Frontal cortex (tissue), 4 donors: ENCODE data around the gene ALS2CL. TPM values are rescaled to one million over a fixed set of nuclear protein-coding genes. Genes with fewer than 3 reads are reported as not detected.
A peak's percentile ranks its signal among the peaks of the same experiment; 100 is the strongest.
"Not testable (repeated sequence)": the region's sequence is repeated elsewhere in the genome, so short reads cannot be mapped to it uniquely, and the experiment has no call there.

ENCODE experiments used
- DNase-seq, 2 donors: peaks; one replicate each; pipeline ENCODE4 v3.0.0; 2012; ENCODE audit warnings: low spot score in 2 of 2
- FAIRE-seq: peaks from 2 replicates; lab custom pipeline; 2012; peaks lifted over from hg19 to GRCh38; lab: Jason Lieb, UNC
- total RNA-seq: library from RNA; depleted of rRNA; stranded (reverse); fragments of >200 nt; gene quantifications from one replicate; pipeline ENCODE4 v1.2.3, GENCODE V29; 2014
- donor health status: control.
- donor health status: control.
- donor health status: control.

The ALS2CL gene
- total RNA-seq, 1 donor from 2014 or later: 1.2 TPM

DNA sequence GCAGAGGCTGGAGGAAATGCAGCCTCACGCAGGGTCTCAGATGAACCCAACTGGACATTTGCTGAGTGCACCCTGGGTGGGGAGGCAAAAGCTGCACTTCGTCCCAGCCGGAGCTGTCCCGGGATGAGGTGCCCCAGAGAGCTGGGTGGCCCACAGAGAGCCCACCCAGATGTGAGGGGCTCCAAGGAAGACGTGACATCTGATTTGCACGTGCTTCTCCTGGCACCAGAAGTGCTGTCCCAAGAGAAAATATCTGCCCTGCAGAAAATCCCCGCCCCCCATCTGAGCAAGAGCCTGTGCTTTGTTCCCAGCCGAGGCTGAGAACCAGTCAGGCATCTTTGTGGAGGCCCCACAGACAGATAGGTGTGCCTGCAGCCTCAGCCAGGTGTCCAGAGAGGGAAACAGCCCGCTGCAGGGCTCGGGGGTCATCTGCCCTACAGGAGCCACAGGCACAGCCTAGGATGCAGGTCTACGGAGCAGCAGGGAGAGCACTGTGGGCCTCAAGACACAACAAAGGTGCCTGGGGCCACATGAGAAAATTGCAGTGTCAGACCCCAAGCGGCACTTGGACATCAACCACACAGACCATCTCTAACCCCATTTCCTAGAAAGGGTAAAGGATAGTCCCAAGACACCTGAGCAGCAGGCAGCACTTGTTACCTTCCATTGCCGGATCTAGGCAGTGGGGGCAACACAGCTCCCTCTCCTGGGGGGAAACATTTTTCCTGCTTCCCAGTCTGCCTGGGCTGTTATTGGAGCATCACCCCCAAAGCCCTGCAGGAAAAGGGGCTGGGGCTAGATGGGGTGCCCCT is 13.5 kb upstream of the ALS2CL start:
- FAIRE-seq (no peak), DNase-seq (no peak)

DNA sequence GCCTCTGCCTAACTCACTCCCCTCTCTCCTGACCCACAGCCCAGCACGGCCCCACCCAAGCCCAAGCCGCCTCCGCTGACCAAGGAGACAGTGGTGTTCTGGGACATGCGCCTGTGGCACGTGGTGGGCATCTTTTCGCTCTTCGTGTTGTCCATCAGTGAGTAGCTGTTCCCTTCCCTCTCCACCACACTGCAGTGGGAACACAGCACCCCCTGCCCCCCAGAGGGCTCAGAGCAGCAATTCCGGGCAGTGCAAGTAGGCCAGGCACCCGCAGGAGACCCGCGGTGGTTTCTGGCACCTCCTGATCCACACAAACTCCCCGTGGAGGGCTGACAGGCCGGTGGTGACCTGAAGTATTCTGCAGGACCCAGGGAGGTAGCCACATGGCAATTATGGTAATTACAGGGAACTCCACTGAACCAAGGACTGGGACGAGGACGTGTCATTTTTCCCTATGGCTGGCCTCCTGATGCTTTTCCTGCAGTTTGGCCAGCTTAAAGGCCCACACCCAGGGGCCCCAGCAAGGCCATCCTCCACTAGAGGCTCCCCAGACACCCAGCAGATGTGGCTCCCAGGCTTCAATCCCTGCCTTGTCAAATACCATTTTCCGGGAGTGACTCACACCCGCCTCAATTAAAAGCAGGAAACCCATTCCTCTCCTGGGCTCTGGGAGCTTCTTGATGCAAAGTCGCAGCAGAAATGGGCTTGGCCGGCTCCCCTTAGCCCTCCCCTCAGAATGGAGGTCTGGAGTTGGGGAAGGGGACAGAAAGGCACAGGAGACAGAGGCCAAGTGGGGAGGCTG is 12.5 kb upstream of the ALS2CL start:
- DNase-seq (no peak), FAIRE-seq (no peak)

DNA sequence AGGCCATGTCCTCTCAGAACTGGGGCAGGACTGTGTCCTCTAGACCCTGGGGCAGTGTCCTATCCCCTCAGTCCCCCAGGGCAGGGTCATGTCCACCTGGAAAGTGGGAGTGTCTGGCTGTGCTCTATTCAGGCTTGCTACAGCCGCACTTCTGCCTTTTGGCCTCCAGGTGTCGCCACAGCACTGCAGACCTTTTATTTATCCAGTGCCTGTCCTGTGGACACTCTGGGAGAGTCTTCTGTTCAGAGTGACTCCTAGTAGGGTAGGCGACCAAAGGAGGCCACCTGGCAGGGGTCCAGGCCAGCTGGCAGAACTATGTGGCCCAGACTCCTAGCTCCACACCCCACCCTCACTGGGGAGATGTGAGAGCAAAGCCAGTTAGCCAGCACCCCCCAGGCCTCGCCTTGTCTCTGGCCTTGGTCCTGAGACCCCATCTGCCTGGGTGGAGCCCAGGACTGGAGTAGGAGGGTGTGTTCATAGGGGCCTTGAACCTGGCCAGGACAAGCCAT is 11.6 kb upstream of the ALS2CL start:
- FAIRE-seq (no peak), DNase-seq (peak; percentile 69 to 87)

DNA sequence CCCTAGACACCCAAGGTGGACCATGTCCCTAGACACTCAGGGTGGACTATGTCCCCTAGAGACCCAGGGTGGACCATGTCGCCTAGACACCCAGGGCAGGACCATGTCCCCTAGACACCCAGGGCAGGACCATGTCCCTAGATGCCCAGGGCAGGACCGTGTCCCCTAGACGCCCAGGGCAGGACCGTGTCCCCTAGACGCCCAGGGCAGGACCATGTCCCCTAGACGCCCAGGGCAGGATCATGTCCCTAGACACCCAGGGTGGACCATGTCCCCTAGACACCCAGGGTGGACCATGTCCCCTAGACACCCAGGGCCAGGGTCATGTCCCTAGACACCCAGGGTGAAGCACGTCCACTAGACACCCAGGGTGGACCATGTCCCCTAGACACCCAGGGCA is 10.9 kb upstream of the ALS2CL start:
- not testable (repeated sequence) for DNase-seq, FAIRE-seq

DNA sequence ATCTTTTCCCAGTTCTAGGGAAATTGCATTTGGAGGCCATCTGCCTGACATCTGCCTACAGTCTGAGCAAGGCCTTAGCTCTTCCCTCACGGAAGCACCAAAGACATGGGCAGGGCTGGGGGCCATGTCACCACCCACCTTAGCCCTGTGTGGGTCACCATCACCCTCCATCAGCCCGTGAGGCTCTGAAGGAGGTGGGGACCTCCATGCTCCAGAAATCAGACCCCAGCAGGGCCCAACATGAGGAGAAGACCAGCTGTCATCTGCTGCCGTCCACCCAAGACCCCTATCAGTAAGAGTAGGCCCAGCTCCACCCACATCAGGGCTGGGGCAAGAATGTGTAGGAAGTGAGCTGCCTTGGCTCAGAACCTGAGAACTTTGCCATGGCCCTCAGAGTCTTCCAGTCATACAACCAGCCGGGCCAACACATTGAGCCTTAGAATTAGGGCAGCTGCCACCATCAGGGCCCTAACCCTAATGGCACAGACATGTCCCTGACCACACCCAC is 9.6 kb upstream of the ALS2CL start:
- FAIRE-seq: no peak
- DNase-seq: no peak

DNA sequence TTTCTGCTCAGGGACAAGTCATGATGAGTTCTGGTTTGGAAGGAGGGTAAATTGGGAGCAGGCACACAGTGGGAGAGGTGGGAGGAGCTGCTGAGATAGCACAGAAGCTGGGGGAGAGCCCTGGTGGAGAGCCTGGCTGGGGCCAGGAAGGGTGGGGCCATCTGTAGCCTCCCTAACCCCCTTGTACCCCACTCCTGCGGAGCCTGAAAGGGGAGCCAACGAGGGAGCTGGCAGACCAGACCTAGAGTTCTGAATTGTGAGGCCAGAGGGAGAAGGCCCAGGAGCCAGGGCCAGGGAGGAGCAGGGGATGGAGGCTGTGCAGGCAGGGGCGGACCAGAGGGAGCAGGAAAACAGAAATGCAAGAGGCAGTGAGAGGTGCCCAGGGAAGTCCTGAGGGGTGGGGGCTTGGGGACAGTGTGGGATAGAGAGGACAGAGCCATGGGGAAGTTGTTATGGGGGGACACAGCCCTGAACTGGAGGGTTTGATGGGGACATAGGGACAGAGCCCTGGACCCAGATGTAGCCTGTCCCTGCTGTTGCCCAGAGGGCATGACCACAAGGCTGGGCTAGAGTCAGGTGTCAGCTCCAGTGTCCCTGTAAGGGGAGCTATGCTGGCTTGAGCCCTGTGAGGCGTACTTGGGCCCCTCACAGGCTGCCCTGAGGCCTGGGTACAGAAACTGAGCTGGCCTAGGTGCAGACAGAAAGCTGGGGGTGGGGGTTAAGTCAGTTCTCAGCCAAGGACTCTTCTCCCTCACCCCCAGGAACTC is 8.9 kb upstream of the ALS2CL start:
- DNase-seq (no peak), FAIRE-seq (no peak)

DNA sequence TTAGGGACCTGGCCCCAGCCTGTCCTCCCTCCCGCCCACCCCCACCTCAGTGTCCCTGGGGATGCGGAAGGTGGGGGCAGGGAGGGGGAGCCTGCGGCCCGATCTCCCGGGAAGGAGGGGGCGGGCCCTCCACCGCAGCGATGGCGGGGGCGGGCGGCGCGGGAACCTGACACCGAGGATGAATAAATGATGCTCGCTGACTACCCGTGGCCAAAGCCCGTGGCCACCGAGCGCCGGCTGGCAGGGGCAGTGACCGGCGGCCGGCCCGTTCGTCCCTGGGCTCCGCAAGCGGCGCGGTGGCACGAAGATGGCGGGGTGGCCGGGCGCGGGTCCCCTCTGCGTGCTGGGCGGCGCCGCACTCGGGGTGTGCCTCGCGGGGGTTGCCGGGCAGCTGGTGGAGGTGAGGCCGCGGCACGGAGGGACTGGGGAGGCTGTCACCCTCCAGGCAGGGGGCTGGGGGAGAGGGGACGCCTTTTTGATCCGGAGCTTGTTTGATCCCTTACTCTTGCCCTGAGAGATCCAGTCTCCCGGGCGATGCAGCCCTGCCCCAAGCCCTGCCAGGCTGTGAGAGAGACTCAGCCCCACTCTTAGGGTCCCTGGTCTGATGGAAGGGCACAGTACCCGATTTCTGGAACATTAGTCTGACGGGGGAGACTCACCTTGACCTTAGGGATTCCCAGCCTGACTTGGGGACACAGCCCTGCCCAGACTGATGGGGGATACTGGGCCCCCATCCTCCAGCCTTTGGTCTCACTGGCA is 7.9 kb upstream of the ALS2CL start, which contains the start of gene TMIE:
TMIE (plus strand) TSS at position 212 of the 759 bp plus-strand sequence; CDS start at position 308, 96 bp downstream.
- FAIRE-seq: no peak
- peak in 1 of 2 donors; percentile 67 for DNase-seq

DNA sequence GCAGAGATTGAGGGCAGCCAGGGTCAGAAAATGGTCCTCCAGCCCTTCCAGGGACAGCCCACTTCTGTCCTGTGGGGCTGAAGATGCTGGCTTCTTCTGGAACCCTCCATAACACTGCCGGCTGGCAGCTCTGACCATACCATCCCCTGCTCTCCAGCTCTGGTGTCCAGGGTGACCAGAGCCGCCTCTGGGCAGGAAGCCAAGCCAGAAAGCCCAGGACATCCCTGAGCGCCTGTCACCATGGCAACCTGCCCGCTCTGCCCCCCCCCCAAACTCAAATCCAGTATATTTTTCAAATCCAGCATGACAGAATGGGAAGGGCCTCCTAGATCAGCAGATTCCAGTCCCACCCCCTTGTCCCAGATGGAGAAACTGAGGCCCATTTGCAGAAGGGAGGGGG is 7.3 kb upstream of the ALS2CL start:
- DNase-seq (peak; percentile 63 to 75), FAIRE-seq (no peak)

DNA sequence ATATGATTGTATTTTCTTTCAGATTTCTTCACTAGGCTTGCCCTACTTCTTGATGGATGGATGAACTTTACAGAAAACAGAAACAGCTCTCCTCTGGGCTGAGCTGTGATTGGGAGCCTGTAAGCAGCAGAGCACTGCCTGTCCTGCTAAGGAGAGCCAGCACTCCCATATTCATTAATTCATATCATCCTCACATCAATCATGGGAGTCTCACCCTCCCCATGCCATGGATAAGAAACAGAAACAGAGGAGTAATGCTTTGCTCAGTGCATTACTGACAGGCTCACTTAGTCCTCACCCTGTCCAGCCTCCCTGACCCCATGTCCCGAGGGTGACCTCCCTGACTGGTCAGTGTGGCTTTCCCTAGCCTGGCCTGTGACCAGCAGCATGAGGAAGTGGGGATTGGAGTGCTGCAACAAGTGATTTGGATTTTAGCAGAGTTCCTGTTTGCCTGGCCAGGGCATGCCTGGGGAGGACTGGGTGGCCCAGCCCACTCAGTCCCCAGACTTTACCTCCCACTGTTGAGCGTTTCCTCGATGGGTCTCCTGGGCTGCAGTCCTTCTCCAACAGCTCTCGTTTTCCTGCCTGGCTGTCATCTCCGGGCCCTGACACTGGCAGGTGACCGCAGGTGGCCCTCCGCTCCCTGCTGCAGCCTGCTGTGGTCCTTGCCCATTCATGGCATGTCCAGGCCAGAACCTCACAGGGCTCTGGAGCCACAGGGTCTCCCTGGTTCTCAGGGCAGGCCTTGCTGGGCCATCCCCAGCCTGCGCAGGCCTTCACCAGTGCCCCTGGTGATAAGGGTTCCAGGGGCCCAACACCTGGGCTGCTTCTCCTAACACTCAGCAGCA is 6.4 kb upstream of the ALS2CL start:
- DNase-seq (peak; percentile 50 to 54), FAIRE-seq (no peak)

DNA sequence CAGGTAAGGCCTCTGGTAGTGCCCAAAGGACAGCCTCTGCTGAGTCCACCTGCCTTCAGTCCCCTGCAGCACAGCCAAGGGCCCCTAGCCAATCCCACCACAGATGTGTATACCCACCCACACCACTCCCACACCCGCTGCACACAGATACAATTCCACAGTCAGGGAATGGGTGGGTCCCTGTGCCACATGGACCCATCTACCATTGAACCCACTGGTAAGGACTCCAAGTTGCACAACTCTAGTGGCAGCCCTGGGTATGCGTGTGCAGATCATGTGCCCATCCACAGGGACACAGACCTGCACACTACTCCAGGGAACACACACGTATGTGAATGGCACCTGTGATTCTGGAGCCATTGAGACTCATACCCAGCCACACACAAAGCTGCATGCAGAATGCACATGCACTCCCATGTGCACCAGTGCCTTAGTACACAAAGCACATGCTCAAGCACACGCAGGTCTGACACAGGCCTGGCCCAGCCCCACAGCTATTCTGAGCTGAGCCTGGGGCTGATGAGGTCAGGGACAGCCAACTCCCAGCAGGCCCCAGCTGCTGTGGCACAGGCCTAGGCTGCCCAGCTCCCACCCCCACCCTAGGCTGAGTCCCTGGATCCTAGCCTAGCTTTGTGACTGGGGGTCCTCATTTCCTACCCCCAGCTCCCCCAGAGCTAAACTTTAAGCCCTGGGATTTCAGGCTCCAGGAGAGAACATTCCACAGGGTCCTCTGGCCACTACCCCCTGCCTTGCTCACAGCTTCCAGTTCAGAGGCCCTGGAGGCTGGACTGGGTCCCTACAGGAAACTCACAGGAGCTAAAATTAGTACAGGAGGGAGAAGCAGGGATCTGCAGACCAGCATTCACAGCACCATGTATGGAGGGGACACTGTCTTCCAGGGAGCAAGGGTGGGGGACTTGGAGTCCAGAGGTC is 2.7 kb upstream of the ALS2CL start:
- no peak for FAIRE-seq
- DNase-seq: no peak

DNA sequence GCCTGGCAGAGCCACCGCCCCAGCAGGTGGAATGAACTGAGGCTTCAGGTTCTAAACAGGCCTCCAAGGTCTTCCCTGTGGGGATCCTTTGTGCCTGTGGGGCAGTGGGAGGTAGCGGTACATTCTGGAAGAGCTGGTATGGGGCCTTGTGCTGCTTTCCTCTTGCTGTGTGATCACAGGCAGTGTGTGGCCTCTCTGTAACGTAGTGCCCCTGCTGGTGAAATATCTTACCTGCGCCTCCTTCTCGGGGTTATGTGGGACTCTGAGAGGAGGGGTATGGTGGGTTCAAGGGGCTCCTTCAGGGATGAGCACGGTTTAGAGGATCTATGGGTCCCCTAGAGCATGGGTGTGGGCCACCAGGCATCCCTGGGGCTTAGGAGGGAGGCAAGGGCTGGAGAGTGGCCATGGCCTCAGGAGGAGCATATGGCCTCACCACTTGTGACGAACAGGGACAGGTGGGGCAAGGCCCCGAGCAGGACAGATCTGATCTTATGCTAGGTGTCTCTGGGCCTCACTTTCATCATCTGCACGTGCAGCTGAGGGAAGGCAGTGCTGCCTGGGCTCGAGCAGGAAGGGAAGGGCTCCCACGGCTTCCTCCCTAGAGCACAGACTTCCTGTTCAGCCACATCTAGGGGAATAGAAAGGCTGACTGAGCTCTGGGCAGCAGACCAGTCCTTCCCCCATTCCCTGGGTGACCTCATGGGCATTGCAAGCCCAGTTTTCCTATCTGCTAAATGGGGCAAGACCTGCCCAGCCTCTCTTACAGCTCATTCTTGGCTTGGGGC is 1.9 kb upstream of the ALS2CL start:
- DNase-seq (no peak), FAIRE-seq (no peak)

DNA sequence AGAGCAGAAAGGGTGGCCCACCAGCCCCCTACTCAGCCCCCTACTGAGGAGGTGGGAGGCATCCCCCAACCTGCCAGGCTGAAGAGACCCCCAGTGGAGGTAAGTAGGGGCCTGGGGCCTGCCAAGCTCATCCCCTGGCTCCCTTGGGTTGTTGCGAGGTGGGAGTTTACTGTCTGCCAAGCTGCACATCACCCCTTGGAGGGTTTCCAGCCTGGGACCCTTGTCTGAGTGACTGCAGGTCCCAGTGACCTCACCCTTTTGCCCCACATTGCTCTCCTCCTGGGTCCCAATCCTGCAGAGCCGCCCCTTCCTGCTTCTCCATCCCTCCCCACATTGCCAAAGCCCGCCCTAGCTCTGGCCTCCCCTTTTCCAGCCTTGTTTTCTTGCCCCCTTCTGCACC is 1.0 kb upstream of the ALS2CL start:
- DNase-seq: no peak
- no peak for FAIRE-seq

DNA sequence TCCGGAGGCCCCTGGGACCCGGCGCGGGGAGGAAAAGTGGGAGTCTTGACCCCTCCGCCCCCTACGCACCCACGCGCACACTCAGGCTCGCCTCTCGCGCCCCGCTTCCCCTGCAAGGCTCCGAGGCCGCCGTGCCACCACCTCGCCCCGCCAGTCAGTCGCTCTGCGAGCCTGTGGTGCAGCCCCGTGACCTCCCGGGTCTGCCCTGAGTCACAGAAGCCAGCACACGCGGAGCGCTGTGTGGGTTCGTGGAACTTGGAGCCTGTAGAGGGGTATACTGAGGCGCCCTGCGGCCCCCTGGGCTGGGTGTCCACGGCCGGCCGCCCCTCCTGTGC is 380 bp upstream of the ALS2CL start:
- FAIRE-seq: no peak
- no peak for DNase-seq

DNA sequence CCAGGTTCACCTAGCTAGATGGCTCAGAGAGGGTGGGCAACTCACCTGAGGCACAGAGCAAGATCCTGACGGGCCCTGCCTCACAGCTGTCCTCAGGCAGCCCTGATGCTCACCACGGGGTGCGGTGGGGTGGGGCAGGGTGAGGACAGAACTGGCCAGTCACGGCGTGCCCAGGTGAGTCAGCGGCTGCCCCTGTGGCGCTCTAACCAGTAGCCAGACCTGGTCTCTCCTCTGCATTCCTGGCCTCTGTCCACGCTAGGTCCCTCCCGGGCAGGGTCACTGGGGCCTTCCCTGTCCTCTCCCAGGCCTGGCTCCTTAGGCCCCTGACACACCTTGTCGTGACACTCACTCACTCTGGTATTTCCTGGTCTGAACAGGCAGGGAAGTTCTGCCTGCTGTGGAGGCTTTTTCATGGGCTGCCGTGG is 901 bp downstream of the ALS2CL start:
- no peak for DNase-seq
- no peak for FAIRE-seq

DNA sequence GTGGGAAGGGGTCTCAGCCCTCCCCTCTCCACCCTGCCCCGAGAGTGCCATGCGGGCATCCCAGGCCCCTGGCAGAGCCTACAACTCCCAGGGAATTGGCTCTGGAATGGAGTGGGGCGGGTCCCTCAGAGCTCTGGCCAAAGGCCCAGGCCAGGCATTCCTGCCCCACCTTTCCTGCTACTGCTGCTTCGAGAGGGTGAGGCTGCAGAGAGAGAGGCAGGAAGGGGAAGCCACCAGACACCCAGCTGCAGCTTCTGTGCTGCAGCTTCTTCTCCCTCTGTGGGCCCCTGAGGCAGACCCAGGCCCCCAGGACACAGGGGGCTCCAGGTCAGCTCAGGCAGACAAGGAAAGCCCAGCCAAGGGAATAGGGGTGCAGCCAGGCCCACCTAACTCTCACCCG is 2.7 kb downstream of the ALS2CL start:
- no peak for FAIRE-seq
- no peak for DNase-seq

DNA sequence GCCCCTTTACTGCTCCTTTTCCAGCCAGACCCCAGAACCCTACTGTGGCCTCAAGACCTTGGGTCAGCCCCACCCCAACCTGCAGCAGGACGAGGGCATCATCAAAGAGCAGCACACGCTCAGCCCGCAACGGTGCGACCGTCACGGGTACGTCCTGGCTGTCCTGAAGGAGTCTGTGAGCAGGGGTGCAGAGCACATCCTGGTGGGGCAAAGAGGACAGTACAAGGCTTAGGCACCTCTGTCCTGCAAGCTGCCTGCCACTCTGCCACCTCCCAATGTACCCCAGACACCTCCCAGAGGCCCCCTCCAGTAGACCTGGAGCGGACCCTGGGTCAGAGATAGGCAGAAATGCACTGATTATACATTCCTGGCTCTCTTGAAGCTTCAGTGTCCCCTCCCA is 8.0 kb downstream of the ALS2CL start:
- FAIRE-seq (no peak), DNase-seq (no peak)

DNA sequence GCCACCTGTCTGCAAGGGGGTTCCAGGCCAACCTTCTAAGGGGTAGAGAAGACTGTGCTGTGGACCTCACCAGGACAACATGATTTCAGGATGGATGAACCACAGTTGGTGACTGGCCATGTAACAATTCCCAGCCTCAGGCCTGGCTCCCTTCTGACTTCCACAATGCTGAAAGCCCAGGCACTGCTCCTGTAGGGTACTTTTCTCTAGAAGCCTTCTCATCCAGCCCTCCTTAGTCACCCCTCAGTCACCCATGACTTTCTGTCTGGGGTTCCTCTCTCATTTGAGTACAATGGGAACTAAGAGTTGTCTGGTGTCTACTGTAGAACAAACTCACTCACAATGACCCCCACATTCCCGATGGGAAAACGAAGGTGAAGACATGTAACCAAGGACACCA is 8.6 kb downstream of the ALS2CL start:
- no peak for DNase-seq
- no peak for FAIRE-seq
